ENCODE measurements around the gene PRPF6. TPM values are rescaled to one million over a fixed set of nuclear protein-coding genes. Genes with fewer than 3 reads are reported as not detected.

The PRPF6 gene
- total and polyA plus RNA-seq, 2 of the 13 experiments (the other 11 are each of a cell fraction or from before 2014, with no cell fraction given), result 63.7 to 101 TPM

GRCh38 chr20:64036346-64037198, 55.6 kb downstream of the PRPF6 start (continued):
- TF ChIP-seq PRDM4 (CRISPR knock-in tag; IDR thresholded peaks at IDR 0.05; ENCODE audit: borderline replicate concordance), result peak; percentile 28; the same call in 1 of the 2 replicates
- peak; percentile 32; the same call in 1 of the 2 replicates for TF ChIP-seq SMAD9 (CRISPR knock-in tag; IDR thresholded peaks at IDR 0.05)
- no peak for TF ChIP-seq NFE2L1 (CRISPR knock-in tag; IDR thresholded peaks at IDR 0.05; ENCODE audit: borderline replicate concordance)
- TF ChIP-seq ZNF713 (CRISPR knock-in tag; IDR thresholded peaks at IDR 0.05), result 0 out of 2 replicates have a peak, but pooled peaks have one; percentile 54
- no peak for TF ChIP-seq ZMAT3 (CRISPR knock-in tag; conservative IDR thresholded peaks at IDR 0.05)
- TF ChIP-seq HINFP (CRISPR knock-in tag; IDR thresholded peaks at IDR 0.05; ENCODE audit: low read depth), result no peak
- no peak for TF ChIP-seq ZBTB44 (CRISPR knock-in tag; IDR thresholded peaks at IDR 0.05)
- TF ChIP-seq CSRNP2 (CRISPR knock-in tag; conservative IDR thresholded peaks at IDR 0.05; ENCODE audit: low read depth), result no peak
- peak; percentile 77 for TF ChIP-seq ZNF564 (CRISPR knock-in tag; IDR thresholded peaks at IDR 0.05)
- TF ChIP-seq ZFP1 (CRISPR knock-in tag; IDR thresholded peaks at IDR 0.05), result peak; percentile 46; the same call in 1 of the 2 replicates
- no peak for TF ChIP-seq XRCC5 (optimal IDR thresholded peaks at IDR 0.05; ENCODE audit: low read length)
- no peak for TF ChIP-seq IKZF1 (IDR thresholded peaks at IDR 0.05)
- no peak for TF ChIP-seq ZNF234 (CRISPR knock-in tag; conservative IDR thresholded peaks at IDR 0.05)
- TF ChIP-seq ZNF33A (CRISPR knock-in tag; IDR thresholded peaks at IDR 0.05; ENCODE audit: borderline replicate concordance), result no peak
- TF ChIP-seq ZNF557 (CRISPR knock-in tag; IDR thresholded peaks at IDR 0.05), result no peak
- TF ChIP-seq MTA3 (CRISPR knock-in tag; IDR thresholded peaks at IDR 0.05), result peak; percentile 0; the same call in 1 of the 2 replicates
- TF ChIP-seq ZNF800 (CRISPR knock-in tag; IDR thresholded peaks at IDR 0.05), result no peak
- TF ChIP-seq ZNF503 (CRISPR knock-in tag; IDR thresholded peaks at IDR 0.05), result no peak

Data from HepG2 (cell line).